Measurements from ENCODE around the gene CFL2. TPM values are rescaled to one million over a fixed set of nuclear protein-coding genes. Genes with fewer than 3 reads are reported as not detected.

CFL2 gene
- total RNA-seq, 2 experiments from 2014 or later, result 3.4 to 5.2 TPM

GRCh38 chr14:34668111-34668510 lies 46.3 kb downstream of the CFL2 start:
- no peaks in the 10 kb centered on the region for H3K36me3 Mint-ChIP-seq (ENCODE audit: low read depth)
- peaks cover 7% of the 10 kb centered on the region for H3K4me1 Mint-ChIP-seq (ENCODE audit: low read depth)
- peaks cover 3% of the 10 kb centered on the region for H3K9me3 Mint-ChIP-seq
- DNase-seq (no peak), ATAC-seq (no peak)
- H3K4me3 Mint-ChIP-seq, result no peak overlapping the region
- intact Hi-C loops (cut with micrococcal nuclease), result no loop called here
- H3K27ac Mint-ChIP-seq, result no peak overlapping the region
- ChIA-PET CTCF (interaction anchor here (9.1 kb wide), 1 partner anchor 55 kb away, joined by 91 read pairs; no protein-coding TSS in a partner anchor), POLR2A (no interaction called here)
- TF ChIP-seq CTCF (IDR thresholded peaks at IDR 0.05), result no peak
- no peaks in the 10 kb centered on the region for H3K27me3 Mint-ChIP-seq

- POLR2A ChIA-PET, result no interaction called here
- Mint-ChIP-seq H3K36me3 (ENCODE audit: low read depth) (no peaks in the 10 kb centered on the region), H3K4me3 (no peak overlapping the region), H3K27ac (no peak overlapping the region), H3K27me3 (no peaks in the 10 kb centered on the region), H3K9me3 (peaks cover 9% of the 10 kb centered on the region), H3K4me1 (ENCODE audit: low read depth) (peaks cover 7% of the 10 kb centered on the region)
- intact Hi-C loops (cut with micrococcal nuclease), result no loop called here
- no peak for TF ChIP-seq CTCF (IDR thresholded peaks at IDR 0.05)
- no peak for DNase-seq
- no peak for ATAC-seq
- CTCF ChIA-PET, result interaction anchor here (1.2 kb wide), 1 partner anchor 56 kb away, joined by 3 read pairs; no protein-coding TSS in a partner anchor
Observed at GRCh38 chr14:34667007-34667406, 47.4 kb downstream of the CFL2 start.

GRCh38 chr14:34665785-34666435 lies 48.5 kb downstream of the CFL2 start:
- peaks cover 11% of the 10 kb centered on the region for H3K9me3 Mint-ChIP-seq
- POLR2A ChIA-PET, result interaction anchor here (0.7 to 1.0 kb wide), 2 partner anchors 8 to 318 kb away, joined by 3 read pairs; no protein-coding TSS in a partner anchor
- no peak for TF ChIP-seq CTCF (IDR thresholded peaks at IDR 0.05)
- H3K27me3 Mint-ChIP-seq, result no peaks in the 10 kb centered on the region
- peaks cover 7% of the 10 kb centered on the region for H3K4me1 Mint-ChIP-seq (ENCODE audit: low read depth)
- no peak for ATAC-seq
- CTCF ChIA-PET, result interaction anchor here (1.2 kb wide), 1 partner anchor 57 kb away, joined by 3 read pairs; no protein-coding TSS in a partner anchor
- intact Hi-C loops (cut with micrococcal nuclease), result no loop called here
- no peak overlapping the region for H3K4me3 Mint-ChIP-seq
- peak; percentile 5 for DNase-seq
- H3K36me3 Mint-ChIP-seq (ENCODE audit: low read depth), result no peaks in the 10 kb centered on the region
- H3K27ac Mint-ChIP-seq, result peak overlapping the region; percentile 20

- ChIA-PET POLR2A (interaction anchor here (1.1 kb wide), 1 partner anchor 43 kb away, joined by 3 read pairs; no protein-coding TSS in a partner anchor), CTCF (interaction anchor here (1.1 to 2.6 kb wide), 3 partner anchors 8 to 60 kb away, joined by 3 to 10 read pairs (median 4); no protein-coding TSS in a partner anchor)
- no peak overlapping the region for H3K27ac Mint-ChIP-seq
- no peak for DNase-seq
- H3K36me3 Mint-ChIP-seq (ENCODE audit: low read depth), result no peaks in the 10 kb centered on the region
- no peaks in the 10 kb centered on the region for H3K27me3 Mint-ChIP-seq
- ATAC-seq, result no peak
- no peak for TF ChIP-seq CTCF (IDR thresholded peaks at IDR 0.05)
- no peak overlapping the region for H3K4me3 Mint-ChIP-seq
- intact Hi-C loops (cut with micrococcal nuclease), result no loop called here
- peaks cover 15% of the 10 kb centered on the region for H3K9me3 Mint-ChIP-seq
- peaks cover 7% of the 10 kb centered on the region for H3K4me1 Mint-ChIP-seq (ENCODE audit: low read depth)
Observed at GRCh38 chr14:34662561-34663088, 51.8 kb downstream of the CFL2 start.

- Mint-ChIP-seq H3K4me1 (ENCODE audit: low read depth) (no peaks in the 10 kb centered on the region), H3K4me3 (no peak overlapping the region), H3K36me3 (ENCODE audit: low read depth) (no peaks in the 10 kb centered on the region), H3K27me3 (no peaks in the 10 kb centered on the region), H3K9me3 (peaks cover 15% of the 10 kb centered on the region), H3K27ac (no peak overlapping the region)
- no peak for ATAC-seq
- DNase-seq, result no peak
- POLR2A ChIA-PET, result no interaction called here
- TF ChIP-seq CTCF (IDR thresholded peaks at IDR 0.05), result no peak
- CTCF ChIA-PET, result interaction anchor here (1.5 kb wide), 1 partner anchor 12 kb away, joined by 5 read pairs; no protein-coding TSS in a partner anchor
- intact Hi-C loops (cut with micrococcal nuclease), result no loop called here
Observed at GRCh38 chr14:34660796-34661195, 53.6 kb downstream of the CFL2 start.
